Activated naive CD4-positive, alpha-beta T cell treated with anti-CD3 and anti-CD28 coated beads for 36 hours (primary cell): ENCODE measurements around the gene SP3. TPM values are rescaled to one million over a fixed set of nuclear protein-coding genes. Genes with fewer than 3 reads are reported as not detected.

ENCODE experiments used
- CTCF ChIA-PET: fragments of 350-600 bp; sonication (Branson Sonifier 250); formaldehyde crosslinking; loops from one replicate; lab custom pipeline; 2021; ENCODE audit warnings: antibody characterized with exemption; lab: Charles Lee
- DNase-seq: peaks from one replicate; pipeline ENCODE4 v3.0.0-alpha.2; 2020
- H3K27ac Mint-ChIP-seq: one replicate; pipeline ENCODE4 v1.8.0; 2021; ENCODE audit warnings: mild to moderate bottlenecking, mixed read lengths
- H3K27me3 Mint-ChIP-seq: one replicate; pipeline ENCODE4 v1.8.0; 2021; ENCODE audit warnings: low read depth, mixed read lengths
- H3K36me3 Mint-ChIP-seq: one replicate; pipeline ENCODE4 v1.8.0; 2021; ENCODE audit warnings: low read depth, mixed read lengths
- H3K4me1 Mint-ChIP-seq: one replicate; pipeline ENCODE4 v1.8.0; 2021; ENCODE audit warnings: low read depth, mixed read lengths
- H3K4me3 Mint-ChIP-seq: one replicate; pipeline ENCODE4 v1.8.0; 2021; ENCODE audit warnings: mild to moderate bottlenecking, moderate library complexity, mixed read lengths
- H3K9me3 Mint-ChIP-seq: one replicate; pipeline ENCODE4 v1.8.0; 2021; ENCODE audit warnings: mixed read lengths
- intact Hi-C: fragments of 100-400 bp; cut with micrococcal nuclease; formaldehyde crosslinking; loops from one replicate; pipeline ENCODE4 v1.15.1; 2023
- total RNA-seq, 2 experiments: library from RNA; stranded (reverse); gene quantifications; one replicate each; pipeline ENCODE4 v1.2.3, GENCODE V29; 2021

SP3 gene
- total RNA-seq, 2 experiments from 2014 or later, result 89.8 to 99.7 TPM

DNA sequence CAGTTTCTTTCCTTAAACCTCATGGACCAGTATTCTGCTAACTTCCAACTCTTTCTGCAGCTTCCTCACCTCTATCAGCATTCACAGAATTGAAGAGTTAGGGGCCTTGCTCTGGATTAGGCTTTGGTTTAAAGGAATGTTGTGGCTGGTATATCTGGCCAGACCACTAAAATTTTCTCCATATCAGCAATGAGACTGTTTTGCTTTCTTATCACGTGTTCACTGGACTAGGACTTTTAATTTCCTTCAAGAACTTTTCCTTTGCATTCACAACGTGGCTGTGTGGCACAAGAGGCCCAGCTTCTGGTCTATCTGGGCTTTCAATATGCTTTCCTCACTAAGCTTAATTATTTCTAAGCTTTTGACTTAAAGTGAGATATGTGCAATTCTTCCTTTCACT lies 33.4 kb downstream of the SP3 start:
- Mint-ChIP-seq H3K4me1 (peaks cover 42% of the 10 kb centered on the region), H3K27ac (no peak overlapping the region), H3K27me3 (no peaks in the 10 kb centered on the region), H3K4me3 (no peak overlapping the region), H3K9me3 (peaks cover 2% of the 10 kb centered on the region), H3K36me3 (peaks cover 33% of the 10 kb centered on the region)
- CTCF ChIA-PET, result no interaction called here
- intact Hi-C loops, result no loop called here
- no peak for DNase-seq

DNA sequence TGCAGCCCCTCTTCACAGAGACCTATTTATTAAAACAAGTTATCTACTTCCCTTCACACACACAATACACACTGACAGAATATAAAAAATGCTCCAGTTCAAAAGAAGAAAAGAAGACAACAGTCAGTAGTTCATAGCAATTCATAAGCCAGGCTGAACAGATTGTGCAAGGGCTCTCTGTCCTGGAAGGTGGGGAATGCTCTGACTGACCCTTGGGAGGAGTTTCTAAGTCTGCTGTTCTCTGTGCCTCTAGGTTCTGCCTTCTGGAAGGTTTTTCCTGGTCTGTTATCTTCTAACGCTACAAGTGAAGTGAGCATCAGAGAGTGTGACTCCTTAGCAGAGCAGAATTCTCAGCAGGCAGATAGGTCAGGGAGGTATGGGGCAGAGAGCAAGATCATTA lies 35.7 kb downstream of the SP3 start:
- Mint-ChIP-seq H3K9me3 (peaks cover 2% of the 10 kb centered on the region), H3K4me3 (no peak overlapping the region), H3K27me3 (no peaks in the 10 kb centered on the region), H3K4me1 (peaks cover 59% of the 10 kb centered on the region), H3K27ac (no peak overlapping the region), H3K36me3 (peaks cover 35% of the 10 kb centered on the region)
- DNase-seq, result no peak
- intact Hi-C loops, result loop anchor here (5.0 kb wide), 1 partner anchor 33 kb away; no protein-coding TSS in a partner anchor
- CTCF ChIA-PET, result no interaction called here

DNA sequence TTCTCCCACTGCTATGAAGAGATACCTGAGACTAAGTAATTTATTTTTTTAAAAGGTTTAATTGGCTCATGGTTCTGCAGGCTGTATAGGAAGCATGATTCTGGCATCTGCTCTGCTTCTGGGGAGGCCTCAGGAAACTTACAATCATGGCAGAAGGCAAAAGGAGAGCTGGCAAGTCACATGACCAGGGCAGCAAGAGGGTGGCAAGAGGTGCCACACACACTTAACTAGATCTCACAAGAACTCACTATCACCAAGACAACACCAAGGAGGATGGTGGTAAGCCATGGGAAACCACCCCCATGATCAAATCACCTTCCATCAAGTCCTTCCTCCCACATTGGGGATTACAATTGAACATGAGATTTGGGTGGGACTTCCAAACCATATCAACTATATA lies 38.3 kb downstream of the SP3 start:
- Mint-ChIP-seq H3K9me3 (peaks cover 2% of the 10 kb centered on the region), H3K36me3 (peaks cover 28% of the 10 kb centered on the region), H3K27ac (no peak overlapping the region), H3K4me3 (no peak overlapping the region), H3K27me3 (no peaks in the 10 kb centered on the region), H3K4me1 (peaks cover 64% of the 10 kb centered on the region)
- DNase-seq, result no peak
- intact Hi-C loops, result loop anchor here (5.0 kb wide), 1 partner anchor 35 kb away; no protein-coding TSS in a partner anchor
- CTCF ChIA-PET, result no interaction called here

DNA sequence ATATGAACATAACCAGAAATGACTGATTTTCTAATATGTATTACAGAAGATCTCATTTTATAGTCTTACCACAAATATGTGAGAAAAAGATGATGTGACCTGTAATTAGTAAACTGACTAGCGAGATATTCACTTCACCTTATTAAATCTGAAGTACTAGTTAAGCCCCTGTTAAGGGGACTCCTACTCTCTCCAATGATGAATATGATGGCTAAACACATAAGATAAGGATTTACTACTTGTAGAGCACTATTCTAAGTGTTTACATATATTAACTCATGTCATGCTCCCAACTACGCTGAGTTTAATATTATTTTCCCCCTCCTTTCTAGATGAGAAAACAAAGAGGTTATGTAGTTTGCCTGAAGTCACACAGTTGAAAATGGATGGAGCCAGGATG lies 40.9 kb downstream of the SP3 start:
- intact Hi-C loops, result no loop called here
- Mint-ChIP-seq H3K4me3 (no peak overlapping the region), H3K36me3 (peaks cover 20% of the 10 kb centered on the region), H3K9me3 (peaks cover 2% of the 10 kb centered on the region), H3K27me3 (no peaks in the 10 kb centered on the region), H3K4me1 (peaks cover 64% of the 10 kb centered on the region), H3K27ac (no peak overlapping the region)
- DNase-seq, result no peak
- CTCF ChIA-PET, result no interaction called here

DNA sequence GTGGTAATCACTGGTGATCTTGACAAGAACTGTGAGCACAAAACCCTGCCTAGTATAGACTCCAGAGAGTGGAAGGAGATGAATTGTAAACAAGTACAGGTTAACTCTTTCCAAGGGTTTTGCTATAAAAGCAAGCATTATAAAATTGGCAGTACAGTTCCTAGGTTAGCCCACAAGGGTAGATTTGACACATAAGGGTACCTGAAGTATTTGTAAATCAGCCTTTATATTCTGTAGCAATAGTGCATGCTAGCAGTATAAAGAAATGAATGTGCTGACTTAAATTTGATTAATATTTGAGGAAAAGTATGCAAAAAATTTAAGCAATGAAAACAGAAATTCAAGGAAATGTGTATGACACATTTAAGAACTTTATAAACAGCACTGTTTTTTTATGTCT lies 42.4 kb downstream of the SP3 start:
- CTCF ChIA-PET, result no interaction called here
- intact Hi-C loops, result loop anchor here (2.0 kb wide), 1 partner anchor 16 kb away; no protein-coding TSS in a partner anchor
- H3K9me3 Mint-ChIP-seq, result no peaks in the 10 kb centered on the region
- no peak for DNase-seq
- H3K36me3 Mint-ChIP-seq, result peaks cover 24% of the 10 kb centered on the region
- no peak overlapping the region for H3K27ac Mint-ChIP-seq
- peaks cover 64% of the 10 kb centered on the region for H3K4me1 Mint-ChIP-seq
- H3K4me3 Mint-ChIP-seq, result no peak overlapping the region
- no peaks in the 10 kb centered on the region for H3K27me3 Mint-ChIP-seq

DNA sequence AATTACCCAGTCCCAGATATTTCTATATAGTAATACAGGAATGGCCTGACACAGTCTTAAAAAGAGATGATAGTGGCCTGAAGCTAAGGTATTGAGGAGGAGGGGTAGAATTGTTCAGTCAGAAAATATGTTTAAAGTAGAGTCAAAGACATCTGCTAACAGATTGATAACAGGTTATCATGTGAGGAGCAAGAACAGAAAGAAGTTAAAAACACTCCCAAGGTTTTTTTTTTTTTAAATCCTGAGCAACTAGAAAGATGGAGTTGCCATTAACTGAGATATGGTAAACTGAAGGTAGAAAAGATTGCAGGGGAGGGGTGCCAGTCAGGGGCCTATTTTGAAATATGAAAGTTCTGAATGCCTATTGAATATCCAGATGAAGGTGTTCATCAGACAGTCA lies 43.1 kb downstream of the SP3 start:
- CTCF ChIA-PET, result interaction anchor here (0.6 kb wide), 1 partner anchor 56 kb away, joined by 4 read pairs; no protein-coding TSS in a partner anchor
- Mint-ChIP-seq H3K4me3 (no peak overlapping the region), H3K36me3 (peaks cover 30% of the 10 kb centered on the region), H3K27me3 (no peaks in the 10 kb centered on the region), H3K27ac (peak overlapping the region; percentile 41), H3K9me3 (no peaks in the 10 kb centered on the region), H3K4me1 (peaks cover 66% of the 10 kb centered on the region)
- intact Hi-C loops, result loop anchor here (2.0 kb wide), 1 partner anchor 15 kb away; no protein-coding TSS in a partner anchor
- no peak for DNase-seq

DNA sequence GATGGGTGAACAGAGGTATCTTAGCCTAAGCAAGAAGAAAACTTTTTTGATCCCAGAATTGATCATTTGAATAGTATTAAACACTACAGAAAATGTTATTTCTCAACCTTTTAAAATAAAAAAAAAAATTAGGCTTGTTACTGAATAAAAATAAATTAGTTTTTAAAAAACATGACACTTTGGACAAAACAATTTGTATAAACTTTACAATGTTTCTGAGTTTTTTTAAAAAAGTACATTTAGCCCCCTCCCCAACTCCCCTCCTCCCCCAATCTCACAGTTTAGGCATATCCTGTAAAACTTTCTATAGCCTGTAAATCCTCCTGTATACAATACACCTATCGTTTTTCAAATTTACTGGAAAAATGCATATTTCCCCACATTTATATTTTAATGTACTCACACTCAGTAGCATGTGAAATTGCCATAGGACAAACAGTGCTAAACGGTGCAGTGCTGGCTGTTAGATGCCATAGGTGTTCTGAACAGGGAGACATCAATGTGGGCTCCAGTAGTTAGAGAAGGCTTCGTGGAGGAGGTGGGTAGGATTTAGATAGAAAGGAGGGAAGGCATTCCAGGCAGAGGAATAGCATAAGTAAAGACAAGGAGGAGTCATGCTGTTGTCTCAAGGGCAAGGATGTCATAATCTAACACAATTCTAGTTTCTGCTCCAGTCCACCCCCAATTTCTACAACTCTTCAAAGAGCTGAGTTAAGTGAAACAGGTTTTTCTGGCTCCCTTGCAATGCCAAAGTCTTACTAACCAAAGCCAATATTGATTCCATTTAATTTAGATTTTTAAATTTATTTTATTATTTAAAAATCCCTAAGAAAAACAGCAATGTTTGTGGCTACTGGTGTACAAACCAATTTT lies 50.9 kb downstream of the SP3 start:
- H3K4me1 Mint-ChIP-seq, result peaks cover 22% of the 10 kb centered on the region
- no peak overlapping the region for H3K4me3 Mint-ChIP-seq
- CTCF ChIA-PET, result no interaction called here
- no peaks in the 10 kb centered on the region for H3K9me3 Mint-ChIP-seq
- peaks cover 49% of the 10 kb centered on the region for H3K36me3 Mint-ChIP-seq
- no peak overlapping the region for H3K27ac Mint-ChIP-seq
- intact Hi-C loops, result no loop called here
- DNase-seq, result no peak
- H3K27me3 Mint-ChIP-seq, result no peaks in the 10 kb centered on the region

DNA sequence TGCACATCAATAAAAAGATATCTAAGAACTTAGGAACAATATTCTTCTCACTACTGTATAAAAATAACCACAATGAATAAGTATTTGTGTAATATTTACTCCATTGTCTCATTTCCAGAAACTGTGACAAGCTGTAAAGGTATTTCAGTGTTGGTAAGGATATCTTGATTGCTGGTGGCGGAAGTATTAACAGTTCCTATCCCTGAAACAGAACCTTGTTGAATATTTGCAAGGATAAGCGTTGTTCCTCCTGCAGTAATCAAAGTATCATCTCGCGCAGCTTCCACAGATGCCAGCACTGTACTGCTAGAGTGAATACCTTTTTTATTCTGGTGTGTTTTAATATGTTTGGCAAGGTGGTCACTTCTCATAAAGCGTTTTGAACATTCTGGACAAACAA lies 55.3 kb downstream of the SP3 start:
- Mint-ChIP-seq H3K27me3 (no peaks in the 10 kb centered on the region), H3K27ac (no peak overlapping the region), H3K9me3 (no peaks in the 10 kb centered on the region), H3K4me3 (no peak overlapping the region), H3K36me3 (peaks cover 46% of the 10 kb centered on the region), H3K4me1 (peaks cover 8% of the 10 kb centered on the region)
- intact Hi-C loops, result no loop called here
- CTCF ChIA-PET, result interaction anchor here (0.6 to 1.3 kb wide), 2 partner anchors 62 to 114 kb away, joined by 3 to 4 read pairs; no protein-coding TSS in a partner anchor
- no peak for DNase-seq

DNA sequence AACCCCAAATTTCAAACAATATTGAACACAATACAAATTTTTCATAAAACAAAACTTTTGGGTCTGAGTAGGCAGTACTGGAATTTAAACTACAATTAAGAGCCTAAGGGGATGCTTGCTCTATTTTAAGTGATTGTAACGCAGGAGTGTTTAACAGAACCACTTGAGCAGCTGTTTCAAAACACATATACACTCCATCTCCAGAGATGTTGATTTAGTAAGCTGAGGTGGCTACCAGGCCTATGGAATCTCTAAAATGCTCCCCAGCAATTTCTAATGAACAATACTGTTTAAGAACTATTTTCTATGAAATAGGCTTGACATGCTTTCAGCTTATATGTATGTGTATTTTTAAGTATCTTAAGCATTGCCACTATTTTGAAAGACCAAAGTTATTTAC lies 58.5 kb downstream of the SP3 start:
- Mint-ChIP-seq H3K27me3 (no peaks in the 10 kb centered on the region), H3K36me3 (peaks cover 41% of the 10 kb centered on the region), H3K9me3 (no peaks in the 10 kb centered on the region), H3K4me3 (no peak overlapping the region), H3K4me1 (no peaks in the 10 kb centered on the region), H3K27ac (no peak overlapping the region)
- CTCF ChIA-PET, result no interaction called here
- no peak for DNase-seq
- intact Hi-C loops, result loop anchor here (2.0 kb wide), 1 partner anchor 16 kb away; no protein-coding TSS in a partner anchor

DNA sequence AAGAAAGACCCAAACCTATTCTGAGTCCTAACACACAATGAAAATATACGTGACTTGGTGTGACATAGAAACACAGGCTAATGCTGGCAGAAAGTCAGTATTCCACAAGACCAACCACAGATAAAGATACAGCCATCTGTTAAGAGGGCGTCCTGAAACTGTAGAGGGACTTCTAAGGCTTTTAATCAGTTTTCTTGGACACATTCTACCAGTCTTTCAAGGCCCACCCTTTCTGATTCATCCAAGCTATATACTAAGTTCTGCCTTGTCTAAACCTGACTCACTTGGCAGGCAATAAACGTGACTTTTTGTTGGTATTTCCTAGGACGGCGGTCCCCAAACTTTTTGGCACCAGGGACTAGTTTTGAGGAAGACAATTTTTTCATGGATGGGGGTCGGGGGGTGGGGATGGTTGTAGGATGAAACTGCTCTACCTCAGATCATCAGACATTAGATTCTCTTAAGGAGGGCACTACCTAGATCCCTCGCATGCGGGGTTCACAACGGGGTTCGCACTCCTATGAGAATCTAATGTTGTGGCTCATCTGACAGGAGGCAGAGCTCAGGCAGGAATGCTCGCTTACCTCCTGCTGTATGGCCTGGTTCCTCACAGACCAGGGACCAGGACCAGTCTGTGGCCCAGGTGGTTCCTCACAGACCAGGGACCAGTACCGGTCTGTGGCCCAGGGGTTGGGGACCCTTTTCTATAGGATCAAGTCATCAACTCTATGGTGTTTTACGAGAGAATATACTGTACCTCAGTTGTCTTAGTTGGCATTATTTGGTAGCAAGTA lies 61.4 kb downstream of the SP3 start:
- Mint-ChIP-seq H3K27ac (no peak overlapping the region), H3K4me1 (peaks cover 3% of the 10 kb centered on the region), H3K36me3 (peaks cover 24% of the 10 kb centered on the region), H3K9me3 (no peaks in the 10 kb centered on the region), H3K27me3 (no peaks in the 10 kb centered on the region), H3K4me3 (no peak overlapping the region)
- CTCF ChIA-PET, result interaction anchor here (0.7 kb wide), 1 partner anchor 978 kb away, joined by 4 read pairs; no protein-coding TSS in a partner anchor
- intact Hi-C loops, result loop anchor here (2.0 kb wide), 1 partner anchor 59 kb away; no protein-coding TSS in a partner anchor
- DNase-seq, result no peak

DNA sequence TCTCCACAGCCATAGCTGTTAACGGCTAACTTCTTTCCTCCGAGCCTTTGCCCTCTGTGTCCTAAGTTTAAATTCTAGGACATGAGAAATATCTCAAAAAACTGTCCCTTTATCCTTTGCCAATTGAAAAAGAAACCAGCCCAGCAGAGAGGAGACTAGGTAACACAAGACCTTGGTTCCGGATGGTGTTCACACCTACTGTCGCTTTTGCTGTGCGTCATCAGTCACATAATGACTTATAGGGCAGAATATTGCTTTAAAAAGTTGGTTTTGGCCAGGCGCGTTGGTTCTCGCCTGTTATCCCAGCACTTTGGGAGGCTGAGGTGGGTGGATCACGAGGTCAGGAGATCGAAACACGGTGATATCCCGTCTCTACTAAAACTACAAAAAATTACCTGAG lies 66.2 kb downstream of the SP3 start:
- DNase-seq, result peak; percentile 26
- no peaks in the 10 kb centered on the region for H3K9me3 Mint-ChIP-seq
- H3K4me3 Mint-ChIP-seq, result no peak overlapping the region
- no peaks in the 10 kb centered on the region for H3K36me3 Mint-ChIP-seq
- CTCF ChIA-PET, result no interaction called here
- intact Hi-C loops, result no loop called here
- H3K27ac Mint-ChIP-seq, result no peak overlapping the region
- no peaks in the 10 kb centered on the region for H3K27me3 Mint-ChIP-seq
- H3K4me1 Mint-ChIP-seq, result peaks cover 16% of the 10 kb centered on the region

DNA sequence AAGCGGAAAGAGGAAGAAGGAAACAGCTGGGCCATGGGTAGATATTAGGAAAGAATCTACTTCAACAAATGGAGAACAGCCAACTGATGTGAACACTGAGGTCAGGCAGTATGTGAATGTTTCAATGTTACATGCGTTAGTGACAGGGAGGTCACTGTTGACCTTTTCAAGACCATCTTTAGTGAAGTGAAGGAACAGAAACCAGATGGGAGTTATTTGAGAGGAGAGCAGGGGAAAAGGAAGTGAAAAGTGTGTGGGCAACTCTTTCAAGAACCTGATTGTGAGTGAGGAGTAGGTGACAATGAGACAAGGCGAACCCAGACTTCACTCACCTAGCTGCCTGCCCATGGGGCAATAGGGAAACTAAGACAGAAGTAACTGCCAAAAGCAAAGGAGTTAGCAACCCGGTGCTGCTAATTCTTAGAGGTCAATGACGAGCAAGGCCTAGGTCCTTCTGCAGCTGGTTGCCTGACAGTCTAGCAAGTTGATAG lies 67.0 kb downstream of the SP3 start:
- no peak overlapping the region for H3K27ac Mint-ChIP-seq
- CTCF ChIA-PET, result no interaction called here
- H3K4me1 Mint-ChIP-seq, result peaks cover 16% of the 10 kb centered on the region
- no peak for DNase-seq
- H3K9me3 Mint-ChIP-seq, result no peaks in the 10 kb centered on the region
- intact Hi-C loops, result no loop called here
- no peaks in the 10 kb centered on the region for H3K36me3 Mint-ChIP-seq
- H3K27me3 Mint-ChIP-seq, result no peaks in the 10 kb centered on the region
- no peak overlapping the region for H3K4me3 Mint-ChIP-seq
